H1 (cell line): ENCODE data around the gene DVL1. TPM values are rescaled to one million over a fixed set of nuclear protein-coding genes. Genes with fewer than 3 reads are reported as not detected.

Source experiments
- CBX5 ChIP-seq: fragments of 300-800, 300-1000 bp; sonication (generic); IDR thresholded peaks from 2 replicates; pipeline ENCODE4 v1.7.1; 2016; ENCODE audit warnings: antibody characterized with exemption, low read length, low read depth
- CHD7 ChIP-seq: fragments of 300-600 bp; sonication (generic); IDR thresholded peaks from 2 replicates; pipeline ENCODE4 v1.7.1; 2012; ENCODE audit warnings: low read length, moderate library complexity, mild to moderate bottlenecking, inconsistent platforms; ENCODE audit not compliant: insufficient replicate concordance
- CREB1 ChIP-seq: IDR thresholded peaks from 2 replicates; pipeline ENCODE4 v1.6.1; 2012; ENCODE audit warnings: inconsistent platforms
- EGR1 ChIP-seq: IDR thresholded peaks from 2 replicates; pipeline ENCODE4 v1.6.1; 2011; ENCODE audit warnings: low read depth, low read length, borderline replicate concordance
- JUN ChIP-seq: IDR thresholded peaks from 2 replicates; pipeline ENCODE4 v1.6.1; 2011; ENCODE audit warnings: low read depth, mild to moderate bottlenecking, improper control_type of control experiment, low read length
- KDM4A ChIP-seq: IDR thresholded peaks from one replicate; pipeline ENCODE4 v1.7.1; 2012; ENCODE audit warnings: low read depth, mild to moderate bottlenecking, moderate library complexity, low read length, inconsistent platforms; ENCODE audit not compliant: severe bottlenecking
- PHF8 ChIP-seq: fragments of 200-600 bp; sonication (generic); conservative IDR thresholded peaks from 2 replicates; pipeline ENCODE4 v1.7.1; 2012; ENCODE audit warnings: low read depth, mild to moderate bottlenecking, inconsistent platforms, low read length, moderate library complexity
- POLR2AphosphoS5 ChIP-seq: IDR thresholded peaks from 2 replicates; pipeline ENCODE4 v1.6.1; 2011; ENCODE audit warnings: low read depth, low read length
- polyA plus RNA-seq, 7 experiments: library from polyadenylated mRNA; depleted of rRNA in 3 of 7; stranded (reverse) in 5 of 7; unstranded in 2 of 7; fragments of >200 nt in 5 of 7; fragments of 200-250 nt in 2 of 7; gene quantifications; 1 replicate in 5 of 7; 2 replicates in 1 of 7; 4 replicates in 1 of 7; pipeline versions ENCODE4 v1.2.1 to v1.2.3, GENCODE V29; 2011 to 2013; ENCODE audit warnings: missing spikeins in 2 of 7, mixed read lengths in 2 of 7
- total RNA-seq: library from RNA; stranded (reverse); fragmentation: NEBNext Ultra II Directional; extraction: Animal tissue kit (Norgen Biotek cat#: 25700); gene quantifications from 2 replicates; pipeline ENCODE4 v1.2.1, GENCODE V29; 2021
- TF ChIP-seq, protein P1 (sequence below): IDR thresholded peaks from 2 replicates; pipeline ENCODE4 v1.6.1; 2011; ENCODE audit warnings: low read depth, mild to moderate bottlenecking, low read length; ENCODE audit not compliant: insufficient read depth

DVL1 gene
- total and polyA plus RNA-seq, 2 of the 8 experiments (the other 6 are each of a cell fraction or from before 2014, with no cell fraction given) = 39.4 to 58.9 TPM

DNA sequence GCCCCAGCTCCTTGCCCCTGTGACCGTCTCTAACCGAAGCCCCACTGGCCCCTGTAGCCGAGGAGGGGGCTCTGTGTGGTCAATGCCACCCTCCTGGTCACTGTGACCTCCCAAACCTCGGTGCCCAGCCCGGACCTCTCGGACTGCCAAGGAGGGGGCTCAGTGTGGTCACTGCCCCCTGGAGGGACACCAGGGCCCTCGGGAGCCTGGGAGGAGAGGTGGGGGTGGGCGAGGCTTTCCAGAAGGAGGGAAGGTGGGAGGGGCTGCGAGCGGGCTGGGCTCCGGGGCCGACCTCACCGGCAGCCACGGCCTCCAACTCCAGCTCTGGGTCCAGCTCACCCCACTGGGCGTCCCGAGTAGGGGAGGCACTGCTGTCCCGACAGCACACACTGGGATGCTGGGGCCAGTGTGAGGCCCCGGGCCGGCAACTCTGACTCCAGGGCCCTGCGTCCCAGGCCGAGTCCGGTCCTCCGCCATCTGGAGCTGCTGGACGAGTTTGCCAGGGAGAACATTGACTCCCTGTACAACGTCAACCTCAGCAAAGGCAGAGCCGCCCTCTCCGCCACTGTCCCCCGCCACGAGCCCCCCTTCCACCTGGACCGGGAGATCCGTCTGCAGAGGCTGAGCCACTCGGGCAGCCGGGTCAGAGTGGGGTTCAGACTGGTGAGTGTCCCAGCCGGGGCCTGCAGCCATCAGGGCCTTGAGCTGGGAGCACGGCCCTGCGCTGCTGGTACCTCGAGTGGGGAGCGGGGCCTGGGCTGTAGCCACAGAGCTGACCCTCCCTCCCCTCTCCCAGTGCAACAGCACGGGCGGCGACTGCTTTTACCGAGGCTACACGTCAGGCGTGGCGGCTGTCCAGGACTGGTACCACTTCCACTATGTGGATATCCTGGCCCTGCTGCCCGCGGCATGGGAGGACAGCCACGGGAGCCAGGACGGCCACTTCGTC lies 62.6 kb downstream of the DVL1 start (continued):
- TF ChIP-seq CHD7 = no peak
- no peak for TF ChIP-seq POLR2AphosphoS5
- no peak for TF ChIP-seq EGR1
- TF ChIP-seq KDM4A = no peak
- TF ChIP-seq, protein P1, sequence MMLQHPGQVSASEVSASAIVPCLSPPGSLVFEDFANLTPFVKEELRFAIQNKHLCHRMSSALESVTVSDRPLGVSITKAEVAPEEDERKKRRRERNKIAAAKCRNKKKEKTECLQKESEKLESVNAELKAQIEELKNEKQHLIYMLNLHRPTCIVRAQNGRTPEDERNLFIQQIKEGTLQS = no peak
- TF ChIP-seq CBX5 = no peak
- TF ChIP-seq JUN = no peak
- TF ChIP-seq PHF8 = no peak
- TF ChIP-seq CREB1 = no peak
